ENCODE measurements around the gene ERC2.

ERC2 gene

DNA sequence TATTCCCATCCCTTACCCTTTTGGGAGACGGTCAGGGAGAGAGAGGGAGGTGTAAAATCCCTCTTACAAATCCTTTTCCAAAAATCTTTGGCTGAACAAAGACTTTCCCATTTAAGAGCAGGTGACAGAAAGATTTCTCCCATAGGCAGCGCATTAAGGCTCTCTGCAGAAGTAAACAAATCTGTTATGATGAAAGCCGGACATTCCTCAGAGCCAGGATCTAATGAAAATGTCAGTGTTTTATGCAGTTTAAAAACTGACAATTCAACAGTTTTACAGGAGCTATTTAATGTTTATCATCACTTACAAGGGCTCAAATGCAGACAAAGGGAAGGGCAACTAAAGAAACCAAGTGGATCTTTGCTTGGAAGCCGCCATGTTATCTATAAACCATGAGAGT, 872.8 kb downstream of the ERC2 start:
- DNase-seq (ENCODE audit: low read depth): no peak
- H3K4me3 ChIP-seq (ENCODE audit: control insufficient read depth, low read depth, low read length): no peak overlapping the region
- TF ChIP-seq, protein P1, sequence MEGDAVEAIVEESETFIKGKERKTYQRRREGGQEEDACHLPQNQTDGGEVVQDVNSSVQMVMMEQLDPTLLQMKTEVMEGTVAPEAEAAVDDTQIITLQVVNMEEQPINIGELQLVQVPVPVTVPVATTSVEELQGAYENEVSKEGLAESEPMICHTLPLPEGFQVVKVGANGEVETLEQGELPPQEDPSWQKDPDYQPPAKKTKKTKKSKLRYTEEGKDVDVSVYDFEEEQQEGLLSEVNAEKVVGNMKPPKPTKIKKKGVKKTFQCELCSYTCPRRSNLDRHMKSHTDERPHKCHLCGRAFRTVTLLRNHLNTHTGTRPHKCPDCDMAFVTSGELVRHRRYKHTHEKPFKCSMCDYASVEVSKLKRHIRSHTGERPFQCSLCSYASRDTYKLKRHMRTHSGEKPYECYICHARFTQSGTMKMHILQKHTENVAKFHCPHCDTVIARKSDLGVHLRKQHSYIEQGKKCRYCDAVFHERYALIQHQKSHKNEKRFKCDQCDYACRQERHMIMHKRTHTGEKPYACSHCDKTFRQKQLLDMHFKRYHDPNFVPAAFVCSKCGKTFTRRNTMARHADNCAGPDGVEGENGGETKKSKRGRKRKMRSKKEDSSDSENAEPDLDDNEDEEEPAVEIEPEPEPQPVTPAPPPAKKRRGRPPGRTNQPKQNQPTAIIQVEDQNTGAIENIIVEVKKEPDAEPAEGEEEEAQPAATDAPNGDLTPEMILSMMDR (IDR thresholded peaks at IDR 0.05; ENCODE audit: control insufficient read depth, insufficient read depth, low read depth, low read length, missing control alignments): no peak

DNA sequence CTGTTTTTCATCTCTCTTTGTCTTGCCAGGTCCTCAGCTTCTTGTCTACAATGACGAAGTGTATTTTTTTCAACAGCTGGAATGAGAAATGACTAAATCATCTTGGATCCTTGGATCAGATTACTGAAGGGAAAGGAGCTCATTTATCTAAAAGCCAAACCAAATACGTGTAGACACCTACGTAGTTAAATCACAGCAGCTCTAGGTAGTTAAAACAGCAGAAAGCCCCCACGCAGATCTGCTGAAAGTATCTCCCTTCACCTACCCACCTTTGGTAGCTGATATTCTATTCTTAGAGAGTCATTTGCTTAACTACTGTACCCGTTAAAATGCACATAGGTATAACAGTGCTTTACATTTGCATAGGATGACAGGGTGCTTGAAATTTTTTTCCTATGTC, 875.7 kb downstream of the ERC2 start:
- TF ChIP-seq, protein P1 (IDR thresholded peaks at IDR 0.05; ENCODE audit: control insufficient read depth, insufficient read depth, low read depth, low read length, missing control alignments): no peak
- DNase-seq (ENCODE audit: low read depth): no peak
- no peak overlapping the region for H3K4me3 ChIP-seq (ENCODE audit: control insufficient read depth, low read depth, low read length)

DNA sequence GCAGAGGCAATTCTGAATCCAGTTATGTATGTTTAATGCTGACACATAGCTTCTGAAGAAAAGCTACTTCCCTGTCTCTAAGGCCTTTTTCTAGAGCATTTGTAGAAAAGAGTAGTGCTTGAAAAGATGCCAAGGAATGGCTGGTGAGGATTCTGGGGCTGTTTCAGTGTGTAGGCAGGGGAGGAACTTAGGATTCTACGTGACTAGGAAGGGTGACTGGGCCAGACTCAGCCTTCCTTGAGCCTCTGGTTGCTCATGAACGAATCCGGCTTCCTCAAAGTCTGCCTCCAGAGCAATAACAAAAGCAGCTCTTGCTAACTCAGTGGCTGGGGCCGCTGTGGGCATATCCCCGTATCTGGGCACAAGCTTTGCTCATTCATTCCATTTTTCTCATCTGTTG, 876.4 kb downstream of the ERC2 start:
- DNase-seq (ENCODE audit: low read depth): no peak
- TF ChIP-seq, protein P1 (IDR thresholded peaks at IDR 0.05; ENCODE audit: control insufficient read depth, insufficient read depth, low read depth, low read length, missing control alignments): no peak
- H3K4me3 ChIP-seq (ENCODE audit: control insufficient read depth, low read depth, low read length): no peak overlapping the region

DNA sequence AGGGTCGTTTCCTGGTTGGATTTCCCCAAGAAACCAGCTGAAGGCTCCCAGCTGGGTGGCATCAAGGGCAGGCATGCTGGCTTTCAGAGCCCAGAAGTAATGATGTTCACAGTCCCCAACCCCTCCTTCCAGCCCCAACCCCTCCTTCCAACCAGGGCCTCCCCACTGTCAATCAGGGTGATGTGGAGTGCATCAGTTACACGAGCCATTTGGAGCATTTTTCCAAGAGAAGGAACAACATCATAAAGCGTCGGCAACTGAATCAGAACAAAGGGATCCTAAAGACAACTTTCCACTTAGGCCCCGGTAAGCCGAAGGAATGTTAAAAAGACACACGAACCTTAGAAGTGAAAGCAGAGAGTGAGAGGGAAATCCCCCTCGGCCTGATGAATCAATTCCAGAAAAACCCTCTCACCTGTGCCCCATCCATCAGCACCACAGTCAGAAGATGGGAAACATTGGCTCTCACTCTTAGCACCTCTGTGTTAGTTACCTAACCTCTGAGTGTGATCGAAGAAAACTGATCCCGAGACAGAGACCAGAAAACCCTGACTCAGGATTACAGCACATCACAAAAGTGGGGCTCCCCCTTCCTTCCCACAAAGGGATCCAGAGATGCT, 880.0 kb downstream of the ERC2 start:
- DNase-seq (ENCODE audit: low read depth): no peak
- TF ChIP-seq, protein P1 (IDR thresholded peaks at IDR 0.05; ENCODE audit: control insufficient read depth, insufficient read depth, low read depth, low read length, missing control alignments): no peak
- H3K4me3 ChIP-seq (ENCODE audit: control insufficient read depth, low read depth, low read length): no peak overlapping the region

DNA sequence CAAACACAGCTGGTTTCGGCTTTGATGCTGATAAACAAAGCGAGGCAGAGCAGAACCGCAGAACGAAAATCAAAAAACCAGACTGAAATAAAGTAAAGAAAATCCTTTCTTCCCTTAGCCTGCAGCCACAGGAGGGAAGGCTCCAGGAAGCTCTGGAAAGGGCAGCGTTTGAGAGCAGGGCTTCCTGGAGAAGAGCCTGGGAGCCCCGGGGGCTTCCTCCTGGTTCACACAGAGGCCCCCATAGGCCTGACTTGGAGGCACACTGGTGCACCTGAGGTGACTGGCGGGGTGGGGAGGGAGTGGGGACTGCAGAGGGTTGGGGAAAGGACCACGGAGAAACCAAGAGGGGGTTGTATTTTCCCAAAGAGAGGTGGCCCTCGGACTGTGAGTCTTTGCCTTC, 882.4 kb downstream of the ERC2 start:
- TF ChIP-seq, protein P1 (IDR thresholded peaks at IDR 0.05; ENCODE audit: control insufficient read depth, insufficient read depth, low read depth, low read length, missing control alignments): no peak
- no peak for DNase-seq (ENCODE audit: low read depth)
- H3K4me3 ChIP-seq (ENCODE audit: control insufficient read depth, low read depth, low read length): no peak overlapping the region

DNA sequence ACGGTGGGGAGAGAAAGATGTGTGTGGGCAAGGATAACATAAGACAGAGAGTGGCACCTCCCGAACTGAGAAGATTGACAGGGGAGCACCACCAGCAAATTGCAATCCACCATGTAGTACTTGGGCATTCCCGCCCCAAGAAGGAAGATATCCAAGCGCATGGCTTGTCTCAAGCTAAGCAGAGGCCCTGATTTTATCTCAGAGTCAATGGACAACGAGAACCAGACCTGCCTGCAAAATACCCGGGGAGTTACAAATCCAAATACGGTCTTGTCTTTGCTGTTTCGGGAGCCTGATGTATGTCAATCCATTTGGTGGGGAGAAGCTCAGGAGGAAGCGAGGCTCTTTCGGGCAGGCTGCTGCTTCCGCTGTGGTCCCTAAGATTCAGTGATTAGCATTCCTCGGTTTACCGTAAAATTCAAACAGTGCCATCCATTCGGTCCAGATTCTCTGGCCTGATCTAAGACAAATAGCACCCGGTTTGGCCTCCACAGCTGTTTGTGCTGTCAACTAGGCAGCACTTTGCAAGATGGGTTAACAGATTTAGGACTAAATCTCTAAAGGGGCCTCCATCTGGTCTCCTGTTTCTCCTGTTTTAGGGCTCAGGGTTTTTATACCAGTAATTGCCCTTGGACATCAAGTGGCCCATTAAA, 883.4 kb downstream of the ERC2 start:
- no peak overlapping the region for H3K4me3 ChIP-seq (ENCODE audit: control insufficient read depth, low read depth, low read length)
- no peak for DNase-seq (ENCODE audit: low read depth)
- TF ChIP-seq, protein P1 (IDR thresholded peaks at IDR 0.05; ENCODE audit: control insufficient read depth, insufficient read depth, low read depth, low read length, missing control alignments): no peak

All from AG09309 (cell line).